Stimulated activated CD8-positive, alpha-beta memory T cell treated with anti-CD3 and anti-CD28 coated beads, Interleukin-7, amount 100 ng/mL, for 24 hours (primary cell): ENCODE results near the gene TBC1D8.
"Not testable (repeated sequence)": the region's sequence is repeated elsewhere in the genome, so short reads cannot be mapped to it uniquely, and the experiment has no call there.

Experiments
- DNase-seq: peaks from one replicate; pipeline ENCODE4 v3.0.0-alpha.2; 2020; ENCODE audit warnings: low read depth

Gene TBC1D8

DNA sequence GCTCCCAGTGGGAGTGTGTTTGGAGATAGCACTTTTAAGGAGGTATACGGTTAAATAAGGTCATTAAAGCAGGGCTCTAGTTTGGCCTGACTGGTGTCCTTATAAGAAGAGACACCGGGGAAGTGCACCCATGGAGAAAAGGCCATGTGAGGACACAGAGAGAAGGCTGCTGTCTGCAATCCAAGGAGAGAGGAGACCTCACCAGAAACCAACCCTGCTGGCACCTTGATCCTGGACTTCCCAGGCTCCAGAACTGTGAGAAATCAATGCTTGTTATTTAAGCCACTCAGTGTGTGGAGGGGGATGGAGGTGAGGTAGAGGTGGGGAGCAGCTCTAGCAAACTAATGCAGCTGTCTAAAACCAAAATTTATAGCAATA is 87.1 kb downstream of the TBC1D8 start:
- DNase-seq = no peak

DNA sequence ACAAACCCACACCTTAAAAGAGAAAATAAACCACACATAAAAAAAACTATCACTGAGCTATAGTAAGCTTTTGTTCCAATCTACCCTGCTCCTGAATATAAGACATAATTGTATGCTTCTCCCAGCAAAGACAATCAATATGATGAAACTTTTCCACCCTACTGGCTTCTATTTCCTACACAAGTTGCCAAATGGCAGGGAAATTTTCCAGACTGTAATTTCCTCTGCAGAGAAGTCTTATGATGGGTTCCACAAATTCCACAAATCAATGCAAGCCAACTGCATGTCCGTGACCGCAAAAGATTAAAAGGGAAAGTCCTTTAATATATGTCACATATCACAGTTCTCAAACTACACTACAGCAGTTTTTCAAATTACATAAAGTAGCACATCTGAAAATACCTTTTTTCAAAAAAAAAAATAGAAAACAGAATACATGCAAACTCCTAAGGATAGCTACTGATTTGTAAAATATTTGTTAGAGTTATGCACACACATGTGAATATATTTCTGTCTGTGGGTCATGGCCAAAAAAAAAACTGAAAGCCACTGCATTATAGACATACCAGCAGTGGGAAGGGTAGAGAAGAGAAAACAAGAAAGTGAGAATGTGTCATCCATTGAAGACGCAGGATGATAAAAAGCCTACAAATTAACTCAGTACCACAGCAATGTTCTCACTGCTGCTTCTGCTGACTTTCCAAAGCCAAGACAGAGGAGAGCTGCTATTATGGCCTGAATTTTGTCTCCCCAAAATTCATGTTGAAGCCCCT is 87.6 kb downstream of the TBC1D8 start:
- DNase-seq = no peak

- no peak for DNase-seq
These were observed 92.8 kb downstream of the TBC1D8 start for GRCh38 chr2:101058386-101058785.

- DNase-seq = no peak
These were observed 93.9 kb downstream of the TBC1D8 start for GRCh38 chr2:101057051-101057933.

DNA sequence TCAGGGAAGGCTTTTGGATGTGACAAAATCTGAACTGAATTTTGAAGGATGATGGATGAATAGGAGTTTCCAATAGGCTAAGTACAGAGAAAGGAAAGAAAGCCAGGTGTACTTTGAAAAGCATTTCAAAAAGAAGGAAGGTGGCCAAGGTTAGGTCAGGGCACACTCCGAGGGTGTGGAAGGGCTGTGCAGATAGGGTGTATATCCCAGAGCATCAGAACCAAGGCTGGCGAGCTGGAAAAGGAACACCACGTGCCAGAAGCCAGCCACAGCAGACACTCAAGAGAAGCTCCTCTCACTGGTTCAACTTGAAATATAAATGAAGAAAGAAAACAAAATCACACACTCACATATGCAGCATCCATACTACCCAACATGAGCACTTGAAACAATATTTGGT is 98.1 kb downstream of the TBC1D8 start:
- DNase-seq = no peak

GRCh38 chr2:101052147-101052546 is 99.0 kb downstream of the TBC1D8 start:
- no peak for DNase-seq

DNA sequence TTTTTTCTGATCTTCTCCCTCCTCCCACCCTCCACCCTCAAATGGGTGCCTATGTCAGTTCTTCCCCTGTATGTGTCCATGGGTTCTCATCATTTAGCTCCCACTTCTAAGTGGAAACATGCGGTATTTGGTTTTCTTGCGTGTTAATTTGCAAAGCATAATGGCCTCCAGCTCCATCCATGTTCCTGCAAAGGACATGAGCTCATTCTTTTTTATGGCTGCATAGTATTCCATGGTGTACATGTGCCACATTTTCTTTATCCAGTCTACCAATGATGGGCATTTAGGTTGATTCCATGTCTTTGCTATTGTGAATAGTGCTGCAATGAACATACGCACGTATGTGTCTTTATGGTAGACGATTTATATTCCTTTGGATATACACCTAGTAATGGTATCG is 100.3 kb downstream of the TBC1D8 start:
- DNase-seq = not testable (repeated sequence)

DNA sequence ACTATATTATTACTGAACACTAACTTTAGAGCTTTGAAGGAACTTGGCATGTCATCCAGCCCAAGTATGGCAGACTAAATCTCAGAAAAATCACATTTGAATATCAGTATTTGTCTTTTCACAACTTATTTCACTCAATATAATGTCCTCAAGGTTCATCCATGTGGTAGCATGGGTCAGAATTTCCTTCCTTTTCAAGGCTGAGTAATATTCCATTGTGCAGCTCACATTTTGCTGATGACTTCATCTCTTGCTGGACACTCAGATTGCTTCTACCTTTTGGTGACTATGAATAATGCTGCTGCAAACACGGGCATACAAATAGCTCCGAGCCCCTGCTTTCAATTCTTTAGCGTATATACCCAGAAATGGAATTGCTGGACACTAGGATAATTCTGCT is 102.4 kb downstream of the TBC1D8 start:
- no peak for DNase-seq

DNA sequence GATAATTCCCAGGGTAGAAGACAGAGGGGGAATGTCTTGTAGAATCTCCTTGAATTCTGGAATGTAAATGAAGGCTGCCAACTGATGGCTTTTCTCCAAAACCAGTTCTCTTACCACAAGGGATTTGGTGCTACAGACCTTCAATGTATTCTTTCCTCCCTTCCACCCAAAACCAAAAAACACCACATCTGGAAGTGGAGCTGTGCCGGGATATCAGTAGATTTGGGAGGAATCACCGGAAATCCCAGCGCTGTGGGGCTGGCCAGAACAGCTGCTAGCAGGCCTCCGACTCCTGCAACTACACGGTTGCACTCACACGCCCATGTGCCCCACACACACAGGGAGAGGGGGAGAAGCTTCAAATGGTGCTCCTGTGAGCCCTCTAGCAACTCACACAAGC is 103.4 kb downstream of the TBC1D8 start:
- DNase-seq = no peak

DNA sequence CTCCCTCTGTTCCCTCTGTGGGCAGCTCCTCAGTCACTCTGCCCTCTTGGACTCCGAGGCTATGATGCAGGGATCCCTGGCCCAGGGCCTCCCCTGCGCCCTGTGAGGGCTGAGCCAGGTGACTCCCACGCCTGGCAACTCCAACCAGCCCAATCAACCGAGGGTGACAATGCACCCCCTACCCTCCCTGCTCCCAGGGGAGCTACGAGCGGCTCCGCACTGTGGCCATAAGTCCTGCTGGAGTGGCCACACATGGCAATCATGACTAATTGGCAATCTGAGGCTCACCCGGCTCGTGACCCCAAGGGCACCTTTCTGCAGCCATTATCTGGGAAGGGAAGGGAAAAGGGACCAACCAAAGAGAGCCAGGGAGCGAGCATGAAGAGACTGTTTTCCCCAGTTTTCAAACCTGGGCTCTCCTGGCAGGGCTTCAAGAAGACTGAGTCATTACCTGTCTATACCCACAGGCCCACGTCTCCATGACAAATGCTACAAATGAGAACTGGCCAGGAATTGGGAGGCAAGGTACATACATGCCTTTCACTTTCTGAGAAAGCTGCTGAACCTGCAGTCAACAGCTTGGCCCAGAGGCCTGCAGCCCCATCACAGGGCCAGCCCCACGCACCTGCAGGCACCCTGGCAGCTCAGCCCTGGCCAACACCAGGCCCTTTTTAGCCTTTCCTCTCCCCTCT is 104.0 kb downstream of the TBC1D8 start:
- no peak for DNase-seq

- DNase-seq = no peak
These were observed 105.9 kb downstream of the TBC1D8 start for GRCh38 chr2:101045330-101045729.

DNA sequence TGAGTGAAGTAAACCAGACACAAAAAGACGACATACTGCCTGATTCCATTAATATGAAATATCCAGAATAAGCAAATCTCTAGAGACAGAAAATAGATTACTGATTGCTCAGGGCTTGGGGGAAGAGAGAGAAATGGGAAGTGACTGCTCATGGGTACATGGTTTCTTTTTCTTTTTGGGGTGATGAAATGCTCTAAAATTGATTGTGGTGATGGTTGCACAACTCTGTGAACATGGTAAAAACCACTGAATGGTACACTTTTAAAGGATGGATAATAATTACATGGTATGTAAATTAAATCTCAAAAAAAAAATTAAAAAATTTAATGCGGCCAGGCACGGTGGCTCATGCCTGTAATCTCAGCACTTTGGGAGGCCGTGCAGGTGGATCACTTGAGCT is 109.8 kb downstream of the TBC1D8 start:
- no peak for DNase-seq

GRCh38 chr2:101040761-101041160 is 110.4 kb downstream of the TBC1D8 start:
- DNase-seq = no peak

DNA sequence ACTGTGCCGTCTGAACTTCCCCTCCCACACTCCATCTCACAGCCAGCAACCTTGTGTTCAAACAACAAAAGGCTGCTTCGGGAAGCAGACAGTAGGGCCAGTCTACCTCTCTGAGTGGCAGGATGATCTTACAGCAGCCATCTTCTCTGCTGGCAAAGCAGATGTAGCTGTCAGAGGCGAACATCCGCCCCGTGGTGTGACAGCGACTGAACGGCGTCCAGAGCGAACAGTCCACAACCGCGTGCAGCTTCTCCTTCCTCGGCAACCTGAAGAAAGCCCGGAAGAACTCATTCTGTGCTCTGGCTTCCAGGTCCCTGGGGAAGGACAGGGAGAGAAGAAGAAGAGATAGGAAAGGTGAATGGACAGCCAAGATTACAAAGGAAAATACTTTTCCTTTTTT is 111.1 kb downstream of the TBC1D8 start:
- no peak for DNase-seq

DNA sequence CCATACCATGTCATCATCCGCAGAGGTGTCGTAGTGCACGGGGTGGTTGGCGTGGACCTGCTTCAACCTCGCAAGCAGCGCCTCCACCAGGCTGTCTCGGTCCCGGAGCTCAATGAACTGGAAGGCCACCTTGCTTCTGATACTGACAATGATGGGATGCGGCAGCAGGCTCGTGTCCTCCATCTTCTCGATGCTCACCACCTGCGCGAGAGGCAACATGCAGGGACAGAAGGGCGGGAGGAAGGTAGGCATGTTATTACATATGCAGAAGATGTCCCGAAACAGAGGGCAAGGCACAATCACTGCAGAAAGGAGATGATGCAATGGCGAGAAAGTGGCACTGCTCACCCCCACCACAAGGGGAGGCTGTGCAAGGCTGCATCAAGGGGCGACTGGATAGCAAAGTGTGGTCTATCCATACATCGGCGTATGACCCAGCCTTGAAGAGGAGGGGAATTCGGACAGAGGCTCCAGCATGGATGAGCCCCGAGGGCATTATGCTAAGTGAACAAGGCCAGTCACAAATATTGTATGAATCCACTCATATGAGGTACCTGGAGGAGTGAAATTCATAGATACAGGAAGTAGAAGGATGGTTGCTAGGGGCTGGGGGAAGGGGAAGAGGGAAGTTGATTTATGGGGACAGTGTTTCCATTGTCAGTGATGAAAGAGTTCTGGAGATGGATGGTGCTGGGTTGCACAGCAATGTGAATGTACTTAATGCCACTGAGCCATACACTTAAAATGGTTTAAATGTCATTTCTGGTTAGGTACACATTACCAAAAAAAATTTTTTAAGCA is 112.5 kb downstream of the TBC1D8 start:
- no peak for DNase-seq

DNA sequence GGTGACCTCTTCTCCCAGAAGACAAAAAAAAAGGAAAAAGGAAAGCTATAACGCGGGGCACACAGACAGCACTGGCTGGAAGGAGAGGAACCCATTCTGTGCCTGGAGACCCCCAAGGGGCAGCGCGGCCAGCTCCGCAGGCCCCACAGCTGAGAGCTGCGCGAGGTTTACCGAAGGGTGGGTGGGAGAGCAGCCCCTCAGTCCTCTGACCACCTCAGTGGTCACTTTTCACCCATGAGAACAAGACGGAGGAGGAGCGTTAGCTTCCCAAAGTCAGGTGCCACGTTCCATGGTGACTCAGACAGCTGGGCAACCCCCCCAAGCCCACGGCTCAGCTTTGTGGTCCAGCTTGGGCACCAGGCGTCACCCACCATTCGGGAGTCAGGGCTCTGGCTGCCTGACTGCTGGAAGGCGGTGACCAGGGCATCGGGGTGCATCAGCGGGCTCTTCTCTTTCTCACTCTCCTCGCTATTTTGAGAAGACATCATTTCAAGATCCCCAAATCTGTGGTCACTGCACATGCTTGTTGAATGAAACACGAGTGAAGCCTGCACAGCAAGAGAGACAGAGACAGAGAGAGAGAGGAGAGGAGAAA is 113.9 kb downstream of the TBC1D8 start:
- no peak for DNase-seq

- no peak for DNase-seq
These were observed 114.6 kb downstream of the TBC1D8 start for GRCh38 chr2:101036562-101036961.

DNA sequence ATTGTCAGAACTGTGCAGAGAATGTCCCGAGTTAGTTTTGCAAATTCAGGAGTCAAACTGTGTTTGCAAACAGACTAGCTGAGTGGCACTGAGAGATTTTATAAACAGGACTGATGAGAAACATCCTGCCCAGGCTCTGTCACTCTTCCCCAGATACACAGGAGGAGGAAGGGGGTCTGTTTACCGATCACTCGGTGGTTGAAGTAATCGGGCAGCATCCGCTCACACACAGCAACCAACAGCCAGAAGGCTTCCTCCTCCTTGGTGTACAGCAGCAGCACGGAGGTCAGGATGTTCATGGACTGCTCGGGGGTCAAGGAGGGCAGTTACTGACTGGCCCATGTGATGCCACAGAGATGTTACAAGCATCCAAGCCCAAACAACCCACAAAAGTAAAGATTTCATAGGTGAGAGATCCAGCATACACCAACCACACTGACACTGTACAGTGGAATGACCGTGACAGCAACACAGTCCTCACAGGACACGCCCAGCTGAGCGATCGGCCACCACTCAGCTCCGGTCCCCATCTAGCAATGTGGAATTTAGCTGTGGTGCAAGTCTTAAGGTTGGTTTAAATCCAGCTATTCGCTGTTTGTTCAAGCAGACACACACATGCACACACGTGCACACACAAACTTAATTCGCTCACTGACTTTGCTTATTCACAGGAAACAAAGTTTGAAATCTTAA is 119.0 kb downstream of the TBC1D8 start:
- DNase-seq = no peak

DNA sequence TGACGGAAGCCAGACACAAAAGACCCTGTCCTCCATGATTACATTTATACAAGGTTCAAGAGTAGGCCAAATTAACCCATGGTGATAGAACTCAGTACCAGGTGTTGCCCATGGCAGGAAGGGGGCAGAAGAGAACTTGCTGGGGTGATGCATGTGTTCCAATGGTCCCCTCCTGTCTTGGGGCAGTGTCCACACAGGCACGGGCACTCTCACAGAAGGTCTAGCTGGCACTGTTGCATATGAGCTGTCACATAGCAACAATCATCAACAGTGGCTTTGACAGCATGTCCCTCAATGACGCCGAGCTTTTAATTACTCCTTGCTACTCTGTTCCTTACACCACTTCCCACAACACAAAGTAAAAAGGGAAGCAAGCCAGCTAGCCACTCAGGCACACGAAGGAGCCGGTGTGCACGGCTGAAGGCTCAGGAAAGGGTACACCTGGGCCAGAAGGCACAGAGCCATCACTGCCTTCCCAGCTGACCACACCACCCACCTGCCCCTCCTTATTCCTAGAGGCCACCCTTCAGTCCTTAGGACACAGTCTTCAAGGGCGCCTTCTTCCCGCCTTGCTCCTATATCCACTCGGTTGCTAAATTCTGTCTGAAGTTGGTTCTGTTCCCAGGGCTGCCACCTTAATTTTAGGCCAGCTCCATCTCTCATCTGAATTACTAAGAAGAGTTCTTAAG is 120.2 kb downstream of the TBC1D8 start:
- no peak for DNase-seq

- no peak for DNase-seq
These were observed 123.3 kb downstream of the TBC1D8 start for GRCh38 chr2:101027852-101028251.
